GM12864 (cell line): Measurements from ENCODE around the gene ANK3.

Experiments
- DNase-seq: peaks from one replicate; pipeline ENCODE4 v3.0.0-alpha.2; 2011; ENCODE audit warnings: low read depth
- H3K4me3 ChIP-seq: 2 replicates; pipeline ENCODE4 v1.5.1; 2011; ENCODE audit warnings: mild to moderate bottlenecking, low read depth, low read length, control low read depth
- TF ChIP-seq, protein P1 (sequence below): IDR thresholded peaks from 2 replicates; pipeline ENCODE4 v1.5.1; 2011; ENCODE audit warnings: low read depth, mild to moderate bottlenecking, moderate library complexity, low read length, control low read depth, inconsistent platforms; ENCODE audit errors: missing control alignments

ANK3 gene

DNA sequence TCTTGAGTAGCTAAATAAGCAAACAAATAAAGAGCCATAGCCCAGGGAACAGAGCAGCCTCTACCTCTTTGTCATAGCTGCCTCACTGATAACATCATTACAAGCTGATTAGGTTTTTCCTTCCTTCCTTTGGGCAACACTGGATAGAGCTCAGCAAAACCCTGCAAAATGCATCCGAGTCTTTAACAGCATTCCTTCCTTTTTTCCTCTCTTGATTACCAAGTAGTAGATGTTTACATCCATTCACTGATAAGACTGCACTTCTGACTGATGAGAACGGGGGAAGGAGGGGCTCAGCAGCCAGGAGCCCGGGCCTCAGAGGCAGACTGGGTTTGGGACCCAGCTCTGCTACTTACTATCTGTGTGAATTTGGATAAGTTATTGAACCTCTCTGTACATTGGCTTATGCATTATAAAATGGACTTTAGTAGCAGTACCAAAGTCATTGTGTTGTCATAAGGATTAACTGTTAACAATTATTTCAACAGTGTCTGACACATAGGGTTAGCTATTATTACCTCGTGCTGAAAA is 214.2 kb downstream of the ANK3 start:
- no peak for DNase-seq
- TF ChIP-seq, protein P1, sequence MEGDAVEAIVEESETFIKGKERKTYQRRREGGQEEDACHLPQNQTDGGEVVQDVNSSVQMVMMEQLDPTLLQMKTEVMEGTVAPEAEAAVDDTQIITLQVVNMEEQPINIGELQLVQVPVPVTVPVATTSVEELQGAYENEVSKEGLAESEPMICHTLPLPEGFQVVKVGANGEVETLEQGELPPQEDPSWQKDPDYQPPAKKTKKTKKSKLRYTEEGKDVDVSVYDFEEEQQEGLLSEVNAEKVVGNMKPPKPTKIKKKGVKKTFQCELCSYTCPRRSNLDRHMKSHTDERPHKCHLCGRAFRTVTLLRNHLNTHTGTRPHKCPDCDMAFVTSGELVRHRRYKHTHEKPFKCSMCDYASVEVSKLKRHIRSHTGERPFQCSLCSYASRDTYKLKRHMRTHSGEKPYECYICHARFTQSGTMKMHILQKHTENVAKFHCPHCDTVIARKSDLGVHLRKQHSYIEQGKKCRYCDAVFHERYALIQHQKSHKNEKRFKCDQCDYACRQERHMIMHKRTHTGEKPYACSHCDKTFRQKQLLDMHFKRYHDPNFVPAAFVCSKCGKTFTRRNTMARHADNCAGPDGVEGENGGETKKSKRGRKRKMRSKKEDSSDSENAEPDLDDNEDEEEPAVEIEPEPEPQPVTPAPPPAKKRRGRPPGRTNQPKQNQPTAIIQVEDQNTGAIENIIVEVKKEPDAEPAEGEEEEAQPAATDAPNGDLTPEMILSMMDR, result no peak
- H3K4me3 ChIP-seq, result no peak overlapping the region

DNA sequence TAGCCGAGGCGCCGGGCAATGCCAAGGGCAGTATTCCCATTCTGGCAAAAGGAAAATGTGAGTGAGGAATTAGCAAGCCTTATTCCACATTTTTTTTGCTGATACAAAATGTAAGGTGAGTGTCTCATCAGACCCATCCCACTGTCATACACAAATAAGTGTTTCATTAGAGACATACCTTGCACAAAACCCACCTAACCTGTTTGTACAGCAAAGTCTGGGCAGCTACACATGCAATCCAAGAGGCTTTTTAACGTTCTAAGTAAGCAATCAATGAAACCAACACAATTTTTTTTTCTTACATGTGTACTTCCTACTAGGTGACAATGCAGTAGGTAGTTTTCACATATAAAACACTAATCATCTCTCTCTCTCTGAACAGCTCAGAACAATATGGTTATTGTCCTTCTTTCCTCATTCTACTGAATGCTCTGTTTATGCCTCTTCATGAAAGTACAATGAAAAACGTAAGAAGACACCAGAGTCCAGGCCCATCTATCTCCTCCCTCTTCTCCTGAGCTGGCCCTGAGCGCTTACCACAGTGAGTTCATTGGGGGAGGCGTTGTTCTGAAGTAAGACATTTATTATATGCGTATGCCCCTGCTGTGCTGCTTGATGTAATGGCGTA is 217.2 kb downstream of the ANK3 start:
- no peak overlapping the region for H3K4me3 ChIP-seq
- TF ChIP-seq, protein P1, result no peak
- DNase-seq, result no peak

DNA sequence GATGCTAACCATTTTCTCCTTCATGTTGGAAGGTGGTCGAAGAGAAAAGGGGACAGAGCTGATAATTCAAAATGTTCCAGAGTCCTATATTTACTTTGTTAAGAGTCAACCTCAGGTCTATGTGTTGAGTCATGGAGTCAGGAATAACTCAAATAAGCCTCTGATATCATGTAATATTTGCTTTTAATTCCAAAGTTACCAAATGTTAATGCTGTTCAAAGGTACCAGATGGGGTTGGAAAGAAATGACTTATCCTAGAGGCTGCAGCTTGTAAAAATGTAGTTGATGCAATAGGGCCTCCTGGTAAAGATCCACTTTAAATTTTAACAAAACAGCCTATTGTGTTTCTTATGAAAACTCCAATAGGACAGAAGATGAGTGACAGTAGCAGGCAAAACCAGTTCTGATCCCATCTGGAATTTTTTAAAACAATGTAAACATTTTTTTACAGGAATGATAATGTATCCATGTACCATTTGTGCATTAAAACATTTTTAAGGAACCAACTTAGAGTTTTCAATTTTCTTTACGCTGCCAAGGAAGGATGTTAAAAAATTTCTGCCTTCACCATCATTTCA is 218.2 kb downstream of the ANK3 start:
- DNase-seq, result no peak
- no peak overlapping the region for H3K4me3 ChIP-seq
- TF ChIP-seq, protein P1, result no peak

DNA sequence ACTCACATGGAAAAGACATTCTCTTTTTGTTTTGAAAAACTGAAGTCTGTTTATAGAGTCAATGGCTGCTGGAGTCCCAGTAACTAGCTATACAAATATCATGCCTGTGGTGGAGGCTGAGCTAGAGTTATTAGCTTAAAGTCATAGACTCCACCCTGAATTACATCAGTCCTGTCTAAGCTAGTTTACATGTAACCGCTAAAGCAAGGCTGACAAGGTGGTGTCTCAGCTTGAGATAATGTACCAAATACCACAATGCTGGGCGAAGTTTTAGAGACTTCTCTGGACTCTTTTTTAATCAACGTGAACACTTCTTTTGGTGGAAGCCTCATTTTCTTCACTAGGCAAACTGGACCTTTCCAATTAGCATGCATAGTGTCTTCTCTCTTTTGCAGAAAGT is 219.4 kb downstream of the ANK3 start:
- no peak overlapping the region for H3K4me3 ChIP-seq
- TF ChIP-seq, protein P1, result no peak
- DNase-seq, result no peak

DNA sequence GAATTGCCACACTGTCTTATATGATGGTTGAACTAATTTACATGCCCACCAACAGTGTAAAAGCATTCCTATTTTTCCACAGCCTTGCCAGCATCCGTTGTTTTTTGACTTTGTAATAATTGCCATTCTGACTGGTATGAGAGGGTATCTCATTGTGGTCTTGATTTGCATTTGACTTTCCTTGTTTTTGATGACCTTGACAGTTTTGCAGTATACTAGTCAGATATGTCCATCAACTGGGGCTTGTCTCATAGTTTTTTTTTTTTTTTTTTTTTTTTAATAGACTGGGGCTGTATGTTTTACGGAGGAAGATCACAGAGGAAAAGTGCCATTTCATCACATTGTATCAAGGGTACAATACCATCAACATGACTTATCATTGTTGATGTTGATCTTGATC is 220.6 kb downstream of the ANK3 start:
- TF ChIP-seq, protein P1, result no peak
- H3K4me3 ChIP-seq, result no peak overlapping the region
- DNase-seq, result no peak

DNA sequence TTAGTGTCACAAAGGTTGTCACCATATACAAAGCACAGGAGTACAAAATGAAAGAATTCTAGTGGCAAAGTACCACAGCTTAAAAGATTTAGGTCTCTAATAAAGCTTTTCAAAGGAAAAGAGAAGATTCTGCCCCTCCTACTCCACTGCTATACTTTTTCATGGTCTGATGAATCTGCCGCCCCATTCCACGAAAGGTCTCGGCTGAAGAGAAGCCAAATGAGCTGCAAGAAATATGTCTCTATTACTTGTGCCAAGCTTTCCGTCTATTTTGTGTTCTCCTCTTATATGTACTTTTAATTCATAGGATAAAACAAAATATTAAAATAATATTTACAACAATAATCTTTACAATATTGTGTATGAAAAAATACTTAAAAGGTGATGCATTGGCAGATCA is 222.6 kb downstream of the ANK3 start:
- TF ChIP-seq, protein P1, result no peak
- DNase-seq, result no peak
- H3K4me3 ChIP-seq, result no peak overlapping the region

DNA sequence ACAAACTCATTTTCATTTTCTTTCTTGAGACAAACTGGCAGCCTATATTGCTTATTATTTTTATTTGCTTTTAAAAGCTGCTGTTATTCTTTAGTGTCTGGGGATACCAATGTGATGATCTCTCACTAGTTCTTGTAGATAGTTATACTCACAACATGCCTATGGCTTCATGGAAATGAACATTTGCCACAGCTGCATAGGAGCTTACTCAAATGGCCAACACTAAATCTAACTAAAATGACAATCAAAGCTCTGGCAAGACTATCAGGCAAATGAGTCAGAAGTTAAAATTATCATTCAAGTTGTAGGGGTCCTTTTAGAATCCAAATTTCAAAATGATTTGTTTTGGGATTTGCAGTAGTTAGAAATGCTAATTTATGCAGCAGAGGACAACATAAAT is 225.9 kb downstream of the ANK3 start:
- H3K4me3 ChIP-seq, result no peak overlapping the region
- TF ChIP-seq, protein P1, result no peak
- DNase-seq, result no peak
